HG02870 (cell line): ENCODE results near the gene CDC27.
"Not testable (repeated sequence)": the region's sequence is repeated elsewhere in the genome, so short reads cannot be mapped to it uniquely, and the experiment has no call there.

Source experiments
- ATAC-seq: cut with Tn5 transposase; IDR thresholded peaks from one replicate; pipeline ENCODE4 v1.9.1; 2021; ENCODE audit warnings: mild to moderate bottlenecking, moderate library complexity; ENCODE audit not compliant: unreplicated experiment

Gene CDC27

GRCh38 chr17:47159315-47159714, 29.8 kb downstream of the CDC27 start:
- no peak for ATAC-seq

- ATAC-seq, result no peak
Measured at GRCh38 chr17:47145351-47145750, 43.7 kb downstream of the CDC27 start.

GRCh38 chr17:47135235-47135634, 53.9 kb downstream of the CDC27 start:
- ATAC-seq, result no peak

- not testable (repeated sequence) for ATAC-seq
Measured at GRCh38 chr17:47134354-47134753, 54.7 kb downstream of the CDC27 start.

- ATAC-seq, result no peak
Measured at GRCh38 chr17:47131761-47132160, 57.3 kb downstream of the CDC27 start.

GRCh38 chr17:47126835-47127234, 62.3 kb downstream of the CDC27 start:
- ATAC-seq, result not testable (repeated sequence)

GRCh38 chr17:47123262-47123661, 65.8 kb downstream of the CDC27 start:
- not testable (repeated sequence) for ATAC-seq

- ATAC-seq, result no peak
Measured at GRCh38 chr17:47120521-47121095, 68.5 kb downstream of the CDC27 start.

GRCh38 chr17:47119746-47120520, 69.2 kb downstream of the CDC27 start:
- no peak for ATAC-seq

GRCh38 chr17:47117386-47117785, 71.7 kb downstream of the CDC27 start:
- ATAC-seq, result no peak

- ATAC-seq, result no peak
Measured at GRCh38 chr17:47106130-47106529, 83.0 kb downstream of the CDC27 start.

- not testable (repeated sequence) for ATAC-seq
Measured at GRCh38 chr17:47105246-47105645, 83.8 kb downstream of the CDC27 start.

GRCh38 chr17:47102914-47103313, 86.2 kb downstream of the CDC27 start:
- no peak for ATAC-seq

- ATAC-seq, result peak; percentile 93
Measured at GRCh38 chr17:47099987-47100711, 88.9 kb downstream of the CDC27 start.

GRCh38 chr17:47099451-47099986, 89.6 kb downstream of the CDC27 start:
- ATAC-seq, result peak; percentile 22

- no peak for ATAC-seq
Measured at GRCh38 chr17:47096343-47096742, 92.8 kb downstream of the CDC27 start.

GRCh38 chr17:47095268-47095667, 93.8 kb downstream of the CDC27 start:
- no peak for ATAC-seq

GRCh38 chr17:47087093-47087492, 102.0 kb downstream of the CDC27 start:
- ATAC-seq, result no peak

- ATAC-seq, result no peak
Measured at GRCh38 chr17:47085736-47086135, 103.4 kb downstream of the CDC27 start.

- ATAC-seq, result no peak
Measured at GRCh38 chr17:47078801-47079200, 110.3 kb downstream of the CDC27 start.

GRCh38 chr17:47077576-47077975, 111.5 kb downstream of the CDC27 start:
- no peak for ATAC-seq

GRCh38 chr17:47076171-47076570, 112.9 kb downstream of the CDC27 start:
- ATAC-seq, result no peak
